Measurements from ENCODE around the gene CEBPA.

GRCh38 chr19:33291623-33292534, 10.5 kb downstream of the CEBPA start:
- TF ChIP-seq POLR2A (IDR thresholded peaks at IDR 0.05) (no peak), CTCF (IDR thresholded peaks at IDR 0.05 in 8 of 11, conservative IDR thresholded peaks at IDR 0.05 in 3 of 11) (no peak)

Data from spleen (tissue), 7 donors.